CD8-positive, alpha-beta memory T cell (primary cell): ENCODE measurements around the gene HTR1E. TPM values are rescaled to one million over a fixed set of nuclear protein-coding genes. Genes with fewer than 3 reads are reported as not detected.

Experiments used
- CTCF ChIA-PET: fragments of 350-600 bp; sonication (Branson Sonifier 250); formaldehyde crosslinking; loops from one replicate; lab custom pipeline; 2021; ENCODE audit warnings: antibody characterized with exemption; lab: Charles Lee
- POLR2A ChIA-PET: fragments of 350-600 bp; sonication (Branson Sonifier 250); formaldehyde crosslinking; loops from one replicate; lab custom pipeline; 2021; ENCODE audit warnings: antibody characterized with exemption; lab: Charles Lee
- DNase-seq, 5 donors: peaks; one replicate each; pipeline versions ENCODE4 v3.0.0 to v3.0.0-alpha.2; 2020 to 2022; ENCODE audit warnings: mixed read lengths in 1 of 5
- H3K27ac ChIP-seq: one replicate; pipeline ENCODE4 v1.7.0; 2013; ENCODE audit warnings: low read depth, mild to moderate bottlenecking, low read length, moderate library complexity
- H3K27me3 ChIP-seq: 2 replicates; pipeline ENCODE4 v1.7.0; 2013; ENCODE audit warnings: low read length, mild to moderate bottlenecking; ENCODE audit not compliant: insufficient read depth, poor library complexity, severe bottlenecking
- H3K36me3 ChIP-seq: 2 replicates; pipeline ENCODE4 v1.7.0; 2013; ENCODE audit warnings: mild to moderate bottlenecking, low read length, moderate library complexity; ENCODE audit not compliant: insufficient read depth
- H3K4me1 ChIP-seq: 2 replicates; pipeline ENCODE4 v1.7.0; 2013; ENCODE audit warnings: mild to moderate bottlenecking, low read length, moderate library complexity; ENCODE audit not compliant: insufficient read depth
- H3K4me3 ChIP-seq: 2 replicates; pipeline ENCODE4 v1.7.0; 2013; ENCODE audit warnings: mild to moderate bottlenecking, low read length
- H3K9me3 ChIP-seq: 2 replicates; pipeline ENCODE4 v1.7.0; 2013; ENCODE audit warnings: mild to moderate bottlenecking, low read length
- H3K27ac Mint-ChIP-seq, 8 donors: one replicate each; pipeline ENCODE4 v1.8.0; 2020 to 2021; ENCODE audit warnings: mixed read lengths in 8 of 8, mild to moderate bottlenecking in 6 of 8, inconsistent platforms in 3 of 8, moderate library complexity in 3 of 8
- H3K27me3 Mint-ChIP-seq, 2 donors: one replicate each; pipeline ENCODE4 v1.8.0; 2020 to 2021; ENCODE audit warnings: mixed read lengths in 2 of 2, mild to moderate bottlenecking in 1 of 2, moderate library complexity in 1 of 2
- H3K36me3 Mint-ChIP-seq, 3 donors: one replicate each; pipeline ENCODE4 v1.8.0; 2020 to 2021; ENCODE audit warnings: mixed read lengths in 3 of 3, inconsistent platforms in 1 of 3, mild to moderate bottlenecking in 1 of 3
- H3K4me1 Mint-ChIP-seq, 3 donors: one replicate each; pipeline ENCODE4 v1.8.0; 2020 to 2021; ENCODE audit warnings: mixed read lengths in 3 of 3, inconsistent platforms in 1 of 3, mild to moderate bottlenecking in 1 of 3
- H3K4me3 Mint-ChIP-seq, 7 donors: one replicate each; pipeline ENCODE4 v1.8.0; 2020 to 2021; ENCODE audit warnings: mixed read lengths in 7 of 7, mild to moderate bottlenecking in 6 of 7, moderate library complexity in 4 of 7, inconsistent platforms in 2 of 7
- H3K9me3 Mint-ChIP-seq, 5 donors: one replicate each; pipeline ENCODE4 v1.8.0; 2020 to 2022; ENCODE audit warnings: mixed read lengths in 5 of 5, mild to moderate bottlenecking in 3 of 5, moderate library complexity in 2 of 5, inconsistent platforms in 1 of 5
- polyA plus RNA-seq: library from polyadenylated mRNA; unstranded; fragments of 300-500 nt; fragmentation: Illumina TruSeq; gene quantifications from one replicate; pipeline ENCODE4 v1.2.3, GENCODE V29; 2021
- total RNA-seq, 2 experiments: library from RNA; stranded (reverse); gene quantifications; one replicate each; pipeline ENCODE4 v1.2.3, GENCODE V29; 2021

The HTR1E gene
- total and polyA plus RNA-seq, 3 experiments from 2014 or later, result not detected

DNA sequence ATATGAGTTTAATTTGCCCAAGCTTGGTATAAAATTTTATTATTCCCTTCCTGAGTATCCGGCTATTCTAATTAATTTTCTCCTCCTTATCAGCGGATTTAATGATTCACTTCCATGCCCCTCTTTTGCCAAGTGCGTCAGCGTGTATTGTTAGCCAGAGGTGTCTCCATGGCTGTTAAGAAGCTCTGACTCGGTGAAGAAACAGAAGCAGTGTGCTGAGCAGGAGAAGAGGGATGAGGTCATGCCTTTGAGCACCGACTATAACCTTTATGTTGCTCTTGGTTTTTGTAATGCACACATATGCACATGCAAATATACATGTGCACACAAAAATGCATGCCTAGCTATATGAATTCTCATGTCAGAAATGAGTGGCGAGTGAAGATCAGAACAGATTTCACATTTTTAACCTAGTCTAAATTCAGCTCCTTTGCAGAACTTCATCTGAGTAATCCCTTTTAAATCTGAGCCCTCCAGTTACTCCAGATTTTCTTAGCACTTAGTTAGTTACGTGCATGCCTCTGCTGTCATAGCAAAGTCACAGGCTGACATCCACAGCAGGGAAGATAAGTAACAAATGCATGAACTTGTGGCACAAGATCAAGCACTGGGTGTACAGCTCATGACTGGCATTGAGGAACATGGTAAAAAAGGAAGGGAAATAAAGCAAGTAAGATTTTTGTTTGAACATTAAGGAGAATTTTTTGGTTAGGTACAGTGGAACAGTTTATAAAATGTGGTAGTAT lies 24.3 kb downstream of the HTR1E start:
- Histone ChIP-seq H3K4me1 (no peaks in the 10 kb centered on the region), H3K4me3 (no peak overlapping the region), H3K9me3 (no peaks in the 10 kb centered on the region), H3K27me3 (no peaks in the 10 kb centered on the region), H3K36me3 (no peaks in the 10 kb centered on the region), H3K27ac (no peak overlapping the region)
- no peaks in the 10 kb centered on the region for H3K36me3 Mint-ChIP-seq
- H3K27ac Mint-ChIP-seq, result no peak overlapping the region
- no peaks in the 10 kb centered on the region for H3K4me1 Mint-ChIP-seq
- peaks cover 0 to 5% (median 0%) of the 10 kb centered on the region in 5 donors for H3K9me3 Mint-ChIP-seq
- ChIA-PET POLR2A (no interaction called here), CTCF (no interaction called here)
- peaks cover 8 to 21% of the 10 kb centered on the region in 2 donors for H3K27me3 Mint-ChIP-seq
- no peak for DNase-seq
- no peak overlapping the region for H3K4me3 Mint-ChIP-seq

DNA sequence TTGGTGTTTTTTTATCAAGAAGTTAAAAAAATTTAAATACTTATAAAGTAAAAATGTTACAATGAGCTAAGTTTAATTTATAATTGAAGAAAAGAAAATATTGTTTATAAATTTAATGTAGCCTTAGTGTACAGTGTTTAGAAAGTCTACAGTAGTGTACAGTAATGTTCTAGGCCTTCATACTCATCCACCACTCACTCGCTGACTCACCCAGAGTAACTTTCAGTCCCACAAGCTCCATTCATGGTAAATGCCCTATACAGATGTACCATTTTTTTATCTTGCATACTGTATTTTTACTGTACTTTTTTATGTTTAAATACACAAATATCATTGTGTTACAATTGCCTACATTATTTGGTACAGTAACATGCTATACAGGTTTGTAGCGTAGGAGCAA lies 26.0 kb downstream of the HTR1E start:
- Histone ChIP-seq H3K4me1 (no peaks in the 10 kb centered on the region), H3K27me3 (no peaks in the 10 kb centered on the region), H3K9me3 (no peaks in the 10 kb centered on the region), H3K36me3 (no peaks in the 10 kb centered on the region), H3K27ac (no peak overlapping the region), H3K4me3 (no peak overlapping the region)
- Mint-ChIP-seq H3K9me3 (peaks cover 0 to 5% (median 0%) of the 10 kb centered on the region in 5 donors), H3K4me1 (no peaks in the 10 kb centered on the region), H3K4me3 (no peak overlapping the region), H3K27ac (no peak overlapping the region), H3K27me3 (peaks cover 6 to 19% of the 10 kb centered on the region in 2 donors), H3K36me3 (no peaks in the 10 kb centered on the region)
- POLR2A ChIA-PET, result no interaction called here
- CTCF ChIA-PET, result no interaction called here
- no peak for DNase-seq

DNA sequence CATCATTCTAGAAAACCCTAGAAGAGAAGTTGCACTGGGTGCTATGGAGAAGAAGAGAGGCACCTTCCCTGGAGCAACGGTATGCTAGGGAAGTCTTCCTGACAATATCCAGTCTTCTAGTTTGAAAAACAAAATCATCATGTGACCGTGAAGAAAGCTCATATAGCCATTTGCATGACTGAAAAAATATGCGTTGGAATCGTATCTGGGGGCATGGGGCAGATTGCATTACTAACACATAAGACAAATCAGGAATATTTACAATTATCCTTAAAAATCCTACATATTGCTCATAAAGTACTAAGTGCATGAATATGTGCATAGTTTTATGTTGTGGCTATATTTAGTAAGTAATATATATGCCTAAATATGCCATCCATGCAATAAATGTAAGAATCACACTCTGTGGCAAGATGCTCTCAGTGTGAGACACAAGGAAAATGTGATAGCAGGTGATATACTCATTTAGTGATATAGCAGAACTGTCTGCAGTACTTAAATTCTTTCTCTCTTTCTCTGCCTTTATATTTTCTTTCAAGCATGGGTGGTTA lies 26.8 kb downstream of the HTR1E start:
- Histone ChIP-seq H3K27ac (no peak overlapping the region), H3K36me3 (no peaks in the 10 kb centered on the region), H3K4me3 (no peak overlapping the region), H3K27me3 (no peaks in the 10 kb centered on the region), H3K9me3 (no peaks in the 10 kb centered on the region), H3K4me1 (no peaks in the 10 kb centered on the region)
- peaks cover 6 to 19% of the 10 kb centered on the region in 2 donors for H3K27me3 Mint-ChIP-seq
- DNase-seq, result no peak
- peaks cover 0 to 4% (median 0%) of the 10 kb centered on the region in 5 donors for H3K9me3 Mint-ChIP-seq
- no peak overlapping the region for H3K4me3 Mint-ChIP-seq
- ChIA-PET POLR2A (no interaction called here), CTCF (no interaction called here)
- H3K27ac Mint-ChIP-seq, result no peak overlapping the region
- no peaks in the 10 kb centered on the region for H3K36me3 Mint-ChIP-seq
- H3K4me1 Mint-ChIP-seq, result no peaks in the 10 kb centered on the region

DNA sequence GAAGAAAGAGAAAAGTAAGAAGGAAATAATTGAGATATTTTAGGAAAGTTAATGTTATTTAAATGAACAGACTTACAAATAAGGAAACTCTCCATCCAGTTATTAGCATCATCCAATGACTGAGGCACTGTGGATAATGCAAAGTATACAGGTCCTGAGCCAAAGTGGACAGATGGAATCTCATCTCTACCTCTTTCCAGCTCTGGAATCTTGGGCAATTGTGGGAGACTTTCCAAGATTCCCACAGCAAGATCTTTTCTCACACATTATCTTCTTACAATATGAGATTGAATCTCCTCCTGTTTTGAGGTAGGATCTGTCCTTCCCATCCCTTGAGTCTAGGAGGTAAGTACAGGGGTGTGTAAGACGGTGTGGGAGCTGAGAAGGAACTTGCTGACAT lies 28.9 kb downstream of the HTR1E start:
- Histone ChIP-seq H3K4me1 (no peaks in the 10 kb centered on the region), H3K4me3 (no peak overlapping the region), H3K27ac (no peak overlapping the region), H3K36me3 (no peaks in the 10 kb centered on the region), H3K27me3 (no peaks in the 10 kb centered on the region), H3K9me3 (no peaks in the 10 kb centered on the region)
- POLR2A ChIA-PET, result no interaction called here
- peaks cover 3 to 21% of the 10 kb centered on the region in 2 donors for H3K27me3 Mint-ChIP-seq
- no peaks in the 10 kb centered on the region for H3K36me3 Mint-ChIP-seq
- CTCF ChIA-PET, result no interaction called here
- H3K4me1 Mint-ChIP-seq, result no peaks in the 10 kb centered on the region
- H3K4me3 Mint-ChIP-seq, result no peak overlapping the region
- H3K9me3 Mint-ChIP-seq, result peaks cover 0 to 4% (median 0%) of the 10 kb centered on the region in 5 donors
- no peak overlapping the region for H3K27ac Mint-ChIP-seq
- DNase-seq, result no peak

DNA sequence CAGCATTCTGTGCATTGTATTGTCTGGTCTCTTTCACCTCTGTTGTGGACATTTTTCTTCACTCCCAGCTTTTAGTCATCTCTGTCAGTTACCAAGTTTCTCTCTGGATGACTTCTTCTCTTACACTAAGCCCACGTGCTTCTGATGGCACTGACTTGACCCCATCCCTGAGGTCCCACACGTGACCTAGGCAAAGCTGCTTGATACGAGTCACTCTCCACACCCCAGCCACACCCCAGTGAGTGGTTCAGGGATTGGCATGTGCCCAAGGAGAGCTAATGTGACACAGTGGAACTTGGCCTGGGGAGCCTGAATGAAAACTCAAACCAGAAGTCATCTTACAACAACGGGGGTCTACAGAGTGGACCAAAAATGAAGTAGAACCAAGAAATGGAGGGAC lies 32.2 kb downstream of the HTR1E start:
- H3K27ac Mint-ChIP-seq, result no peak overlapping the region
- no peak overlapping the region for H3K4me3 Mint-ChIP-seq
- ChIA-PET CTCF (no interaction called here), POLR2A (no interaction called here)
- Histone ChIP-seq H3K27me3 (no peaks in the 10 kb centered on the region), H3K36me3 (no peaks in the 10 kb centered on the region), H3K27ac (no peak overlapping the region), H3K9me3 (no peaks in the 10 kb centered on the region), H3K4me1 (no peaks in the 10 kb centered on the region), H3K4me3 (no peak overlapping the region)
- peaks cover 0 to 2% (median 0%) of the 10 kb centered on the region in 5 donors for H3K9me3 Mint-ChIP-seq
- DNase-seq, result no peak
- H3K27me3 Mint-ChIP-seq, result peaks cover 1 to 17% of the 10 kb centered on the region in 2 donors
- H3K36me3 Mint-ChIP-seq, result no peaks in the 10 kb centered on the region
- H3K4me1 Mint-ChIP-seq, result no peaks in the 10 kb centered on the region

DNA sequence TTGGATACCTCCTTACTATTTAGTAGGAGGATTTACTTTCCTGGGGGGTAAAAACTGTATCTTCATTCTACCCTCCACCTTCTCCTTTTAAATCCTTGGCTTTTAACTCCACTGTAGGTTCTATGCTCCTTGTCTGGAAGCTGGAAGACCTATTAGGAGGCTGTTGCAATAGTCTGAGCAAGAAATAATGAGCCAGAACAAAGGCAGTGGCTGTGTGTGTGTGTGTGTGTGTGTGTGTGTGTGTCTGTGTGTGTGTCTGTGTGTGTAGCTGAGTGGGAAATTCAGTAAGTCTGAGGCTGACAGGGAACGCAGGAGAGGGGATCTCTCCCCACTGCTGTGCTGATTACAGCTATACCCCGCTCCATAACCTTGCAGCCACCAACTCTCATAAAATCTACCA lies 35.8 kb downstream of the HTR1E start:
- Mint-ChIP-seq H3K4me1 (no peaks in the 10 kb centered on the region), H3K4me3 (no peak overlapping the region), H3K27ac (no peak overlapping the region), H3K9me3 (peaks cover 0 to 1% (median 0%) of the 10 kb centered on the region in 5 donors), H3K36me3 (no peaks in the 10 kb centered on the region), H3K27me3 (peaks cover 6 to 13% of the 10 kb centered on the region in 2 donors)
- Histone ChIP-seq H3K9me3 (no peaks in the 10 kb centered on the region), H3K36me3 (no peaks in the 10 kb centered on the region), H3K4me1 (no peaks in the 10 kb centered on the region), H3K27me3 (no peaks in the 10 kb centered on the region), H3K27ac (no peak overlapping the region), H3K4me3 (no peak overlapping the region)
- no peak for DNase-seq
- CTCF ChIA-PET, result no interaction called here
- POLR2A ChIA-PET, result no interaction called here

DNA sequence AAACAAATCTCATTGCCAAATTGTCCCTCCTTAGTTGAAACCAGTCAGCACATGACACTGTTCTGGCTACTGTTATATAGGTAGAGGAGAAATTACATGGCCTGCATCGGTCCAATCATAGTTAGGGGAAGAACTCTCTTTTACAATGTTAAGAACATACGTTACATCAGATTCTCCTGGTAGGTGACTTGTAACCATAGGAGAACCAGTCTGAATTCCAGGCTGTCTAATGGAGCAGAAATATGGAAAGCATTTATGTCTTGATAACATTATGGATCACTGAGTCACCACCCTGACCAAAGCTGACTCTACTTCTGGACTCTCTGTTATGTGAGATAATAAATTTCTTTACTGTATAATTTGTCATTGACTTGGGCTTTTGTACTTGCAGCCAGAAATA lies 40.9 kb downstream of the HTR1E start:
- Histone ChIP-seq H3K4me3 (no peak overlapping the region), H3K4me1 (no peaks in the 10 kb centered on the region), H3K27ac (no peak overlapping the region), H3K36me3 (no peaks in the 10 kb centered on the region), H3K9me3 (no peaks in the 10 kb centered on the region), H3K27me3 (no peaks in the 10 kb centered on the region)
- ChIA-PET POLR2A (no interaction called here), CTCF (no interaction called here)
- Mint-ChIP-seq H3K27me3 (peaks cover 7 to 22% of the 10 kb centered on the region in 2 donors), H3K36me3 (no peaks in the 10 kb centered on the region), H3K9me3 (peaks cover 0 to 1% (median 0%) of the 10 kb centered on the region in 5 donors), H3K27ac (no peak overlapping the region), H3K4me3 (no peak overlapping the region), H3K4me1 (no peaks in the 10 kb centered on the region)
- DNase-seq, result no peak

DNA sequence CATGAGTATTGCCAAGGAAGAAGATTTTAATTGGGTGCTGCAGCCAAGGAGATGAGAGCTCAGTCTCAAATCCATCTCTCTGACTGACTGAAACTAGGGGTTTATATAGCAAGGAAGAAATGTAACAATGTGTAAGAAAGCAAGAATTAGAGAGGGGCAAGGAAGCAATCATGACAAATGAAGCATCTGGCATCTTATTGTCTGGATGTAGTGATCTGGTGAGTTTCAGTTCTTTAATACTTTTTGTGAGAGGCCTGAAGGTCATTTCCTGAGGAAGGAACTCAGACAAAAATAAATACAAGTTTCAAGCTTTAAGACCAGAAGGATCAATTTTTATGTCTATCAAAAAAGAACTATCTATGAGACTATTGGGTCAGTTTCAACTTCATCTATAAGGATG lies 64.2 kb downstream of the HTR1E start:
- no peak overlapping the region for H3K27ac Mint-ChIP-seq
- CTCF ChIA-PET, result no interaction called here

More for the DNA sequence above, 64.2 kb downstream of the HTR1E start:
- Mint-ChIP-seq H3K27me3 (no peaks in the 10 kb centered on the region), H3K4me1 (no peaks in the 10 kb centered on the region), H3K9me3 (peaks cover 0 to 8% (median 6%) of the 10 kb centered on the region in 5 donors), H3K36me3 (peaks cover 0 to 2% (median 0%) of the 10 kb centered on the region in 3 donors), H3K4me3 (no peak overlapping the region)
- no peaks in the 10 kb centered on the region for H3K27me3 ChIP-seq
- no peak overlapping the region for H3K27ac ChIP-seq
- no peak overlapping the region for H3K4me3 ChIP-seq
- no peaks in the 10 kb centered on the region for H3K9me3 ChIP-seq
- POLR2A ChIA-PET, result no interaction called here
- DNase-seq, result no peak
- H3K4me1 ChIP-seq, result no peaks in the 10 kb centered on the region
- no peaks in the 10 kb centered on the region for H3K36me3 ChIP-seq
